Muscle of arm (tissue), 12 donors: ENCODE results near the gene UBN1. TPM values are rescaled to one million over a fixed set of nuclear protein-coding genes. Genes with fewer than 3 reads are reported as not detected.

Experiments used
- DNase-seq: peaks from one replicate; pipeline ENCODE4 v3.0.0-alpha.2; 2013
- polyA plus RNA-seq, 12 donors: library from polyadenylated mRNA; unstranded; fragments of 120-200 nt; gene quantifications; one replicate each; pipeline ENCODE4 v1.2.1, GENCODE V29; 2013; ENCODE audit not compliant: insufficient read length in 12 of 12

The UBN1 gene
- polyA plus RNA-seq, 12 donors = 16.7 to 28.9 (median 19.7) TPM; not detected in 1

- no peak for DNase-seq
These were observed 12.6 kb downstream of the UBN1 start for GRCh38 chr16:4859900-4860255.

- no peak for DNase-seq
These were observed 13.6 kb downstream of the UBN1 start for GRCh38 chr16:4860727-4861342.

DNA sequence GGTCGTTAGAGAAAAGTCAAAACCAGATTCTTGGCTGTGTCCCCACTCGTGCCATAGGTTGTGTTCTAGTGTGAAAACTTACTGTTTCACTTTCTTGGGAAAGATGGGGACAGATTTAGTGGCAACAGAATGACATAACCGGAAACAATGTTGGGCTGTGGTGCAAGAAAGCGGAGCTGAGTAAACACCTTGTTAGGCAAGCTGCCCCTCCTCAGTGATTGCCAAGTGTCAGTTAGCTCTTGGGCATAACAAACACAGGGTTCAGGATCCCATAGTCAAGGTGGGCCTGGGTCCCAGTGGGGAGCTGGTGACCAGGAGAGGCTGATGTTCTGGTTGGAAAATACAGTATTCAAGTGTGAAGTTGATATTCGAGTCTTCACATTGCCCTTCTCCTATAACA, 15.4 kb downstream of the UBN1 start:
- DNase-seq = no peak

GRCh38 chr16:4864728-4865127, 17.4 kb downstream of the UBN1 start:
- DNase-seq = no peak

DNA sequence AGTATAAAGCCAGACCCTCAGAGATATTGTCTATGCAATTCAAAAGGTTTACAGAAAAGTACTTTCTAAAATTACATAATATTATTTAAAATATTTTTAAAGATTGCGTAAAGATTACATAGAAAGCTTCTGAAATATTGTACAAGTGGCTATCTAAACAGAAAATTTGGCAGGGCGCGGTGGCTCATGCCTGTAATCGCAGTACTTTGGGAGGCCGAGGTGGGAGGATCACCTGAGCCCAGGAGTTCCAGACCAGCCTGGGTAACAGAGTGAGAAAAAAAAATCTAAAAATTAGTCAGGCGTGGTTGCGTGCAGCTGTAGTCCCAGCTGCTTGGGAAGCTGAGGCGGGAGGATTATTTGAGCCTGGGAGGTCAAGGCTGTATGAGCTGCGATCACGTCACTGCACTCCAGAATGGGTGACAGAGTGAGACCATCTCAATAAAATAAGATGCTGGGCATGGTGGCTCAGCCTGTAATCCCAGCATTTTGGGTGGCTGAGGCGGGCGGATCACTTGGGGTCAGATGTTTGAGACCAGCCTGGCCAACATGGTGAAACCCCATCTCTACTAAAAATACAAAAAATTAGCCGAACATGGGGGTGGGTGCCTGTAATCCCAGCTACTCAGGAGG, 18.1 kb downstream of the UBN1 start:
- no peak for DNase-seq

- DNase-seq = no peak
These were observed 19.3 kb downstream of the UBN1 start for GRCh38 chr16:4866586-4866985.

GRCh38 chr16:4868026-4868425, 20.7 kb downstream of the UBN1 start:
- no peak for DNase-seq

DNA sequence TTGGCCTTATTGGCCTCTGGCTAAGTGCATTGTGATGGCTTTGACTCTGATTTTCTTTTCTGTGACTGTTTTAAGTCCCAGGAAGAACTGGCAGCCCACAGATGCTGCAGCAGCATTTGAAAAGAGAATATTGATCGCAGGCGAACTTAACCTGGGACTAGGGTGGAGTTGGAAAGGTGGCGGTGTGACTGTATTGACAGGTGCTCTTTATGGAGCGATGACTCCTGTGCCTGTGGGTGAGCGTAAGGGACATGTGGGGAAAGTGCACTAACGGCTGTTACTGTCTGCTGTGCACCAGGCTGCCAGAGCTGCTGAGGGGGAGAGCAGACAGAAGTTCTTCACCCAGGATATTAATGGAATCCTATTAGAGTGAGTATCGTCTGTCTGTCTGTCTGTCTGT, 21.3 kb downstream of the UBN1 start:
- DNase-seq = no peak

- DNase-seq = no peak
These were observed 22.0 kb downstream of the UBN1 start for GRCh38 chr16:4869147-4869805.

- DNase-seq = no peak
These were observed 22.9 kb downstream of the UBN1 start for GRCh38 chr16:4870138-4870671.

GRCh38 chr16:4871071-4871470, 23.8 kb downstream of the UBN1 start:
- DNase-seq = no peak

DNA sequence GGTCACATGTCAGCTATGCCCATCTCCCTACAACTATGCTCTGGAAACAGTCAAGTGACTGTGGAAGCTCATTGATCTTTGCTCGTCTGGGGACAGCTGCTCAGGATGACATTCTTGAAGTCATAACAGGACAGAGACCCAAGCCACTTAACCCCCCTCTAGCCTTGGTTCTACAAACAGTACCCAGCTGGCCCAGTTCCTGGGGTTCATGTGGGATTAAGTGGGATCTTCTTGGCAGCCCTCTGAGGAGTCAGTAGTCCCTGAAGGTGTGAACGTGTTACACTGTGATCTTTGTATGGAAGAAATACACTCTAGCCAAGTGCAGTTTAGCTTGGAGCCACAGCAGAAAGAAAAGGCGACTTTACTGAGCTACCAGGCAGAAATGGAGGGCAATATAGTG, 25.8 kb downstream of the UBN1 start:
- DNase-seq = no peak

DNA sequence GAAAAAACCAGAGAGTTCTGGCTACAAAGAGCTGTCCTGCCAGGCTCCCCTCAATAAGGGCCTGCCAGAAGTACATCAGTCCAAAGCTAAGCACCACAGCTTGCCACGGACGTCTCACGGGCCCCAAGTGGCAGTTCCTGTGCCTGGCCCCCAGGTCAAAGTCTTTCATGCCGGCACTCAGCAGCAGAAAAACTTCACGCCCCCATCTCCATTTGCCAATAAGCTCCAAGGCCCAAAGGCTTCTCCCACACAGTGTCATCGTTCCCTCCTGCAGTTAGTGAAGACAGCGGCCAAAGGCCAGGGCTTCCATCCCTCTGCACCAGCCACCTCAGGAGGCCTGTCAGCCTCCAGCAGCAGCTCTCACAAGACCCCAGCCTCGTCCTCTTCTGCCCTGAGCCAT, 27.4 kb downstream of the UBN1 start:
- DNase-seq = no peak

GRCh38 chr16:4876646-4877379, 29.5 kb downstream of the UBN1 start:
- no peak for DNase-seq

GRCh38 chr16:4877380-4877685, 30.1 kb downstream of the UBN1 start:
- DNase-seq = no peak

GRCh38 chr16:4879049-4879448, 31.8 kb downstream of the UBN1 start:
- no peak for DNase-seq

GRCh38 chr16:4880006-4880580, 32.8 kb downstream of the UBN1 start:
- no peak for DNase-seq

DNA sequence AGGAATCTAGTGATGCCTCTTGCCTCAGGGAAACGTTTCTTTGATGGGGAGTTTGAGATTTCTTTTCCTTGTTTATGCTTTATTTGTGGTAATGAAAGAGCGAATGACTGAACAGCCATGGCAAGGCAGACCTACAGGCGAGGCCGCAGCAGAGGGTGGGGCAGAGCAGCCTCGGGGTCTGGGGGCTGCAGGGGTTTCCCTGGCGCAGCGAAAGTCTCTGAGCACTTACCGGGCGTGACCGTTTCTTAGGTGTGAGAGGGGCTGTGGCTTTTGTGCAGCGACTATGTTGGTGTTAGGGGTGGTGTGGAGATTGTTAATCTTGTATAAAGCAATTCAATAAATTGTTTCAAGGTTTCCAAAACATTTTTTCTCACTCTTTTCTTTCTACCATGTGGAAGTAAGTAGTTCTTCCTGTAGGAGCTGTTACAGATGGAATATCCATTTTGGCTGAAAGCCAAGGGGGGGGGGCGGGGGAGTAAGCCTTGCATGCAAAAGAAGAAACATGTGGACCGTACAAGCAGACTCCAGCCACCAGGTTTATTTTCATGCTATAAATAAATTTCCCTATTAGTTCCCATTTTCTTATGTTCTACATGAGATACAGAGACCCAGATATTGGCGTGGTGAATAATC, 34.8 kb downstream of the UBN1 start:
- DNase-seq = peak; percentile 55

DNA sequence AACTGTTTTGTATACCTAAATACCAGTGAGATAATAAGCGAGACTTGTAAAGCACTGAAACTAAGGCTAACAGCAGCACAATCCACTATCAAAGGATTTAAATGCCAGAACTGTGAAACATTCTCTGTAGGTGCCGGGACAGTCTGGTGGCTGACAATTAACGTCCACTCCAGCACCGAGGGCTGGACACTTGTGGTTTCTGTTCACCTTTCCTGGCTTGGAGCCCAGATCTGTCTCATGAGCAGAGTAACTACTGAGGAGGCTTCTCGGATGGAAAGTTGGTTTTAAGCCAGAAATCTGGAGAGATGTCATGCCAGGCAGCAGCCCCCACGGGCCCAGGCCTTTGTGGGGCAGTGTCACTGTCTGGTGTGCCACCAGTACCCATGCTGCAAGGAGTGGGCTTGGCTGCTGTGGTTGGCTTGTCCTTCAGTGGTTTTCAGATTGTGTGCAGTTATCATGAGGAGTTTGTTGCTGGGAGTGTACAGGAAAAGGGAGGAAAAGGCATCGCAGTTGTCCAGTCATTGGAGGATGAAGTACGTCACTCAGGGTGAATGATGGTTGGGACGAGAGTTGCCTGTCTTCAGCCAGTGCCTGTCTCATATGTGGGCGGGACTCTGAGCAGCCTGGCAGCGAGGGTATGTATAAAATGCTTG, 35.5 kb downstream of the UBN1 start:
- DNase-seq = no peak

DNA sequence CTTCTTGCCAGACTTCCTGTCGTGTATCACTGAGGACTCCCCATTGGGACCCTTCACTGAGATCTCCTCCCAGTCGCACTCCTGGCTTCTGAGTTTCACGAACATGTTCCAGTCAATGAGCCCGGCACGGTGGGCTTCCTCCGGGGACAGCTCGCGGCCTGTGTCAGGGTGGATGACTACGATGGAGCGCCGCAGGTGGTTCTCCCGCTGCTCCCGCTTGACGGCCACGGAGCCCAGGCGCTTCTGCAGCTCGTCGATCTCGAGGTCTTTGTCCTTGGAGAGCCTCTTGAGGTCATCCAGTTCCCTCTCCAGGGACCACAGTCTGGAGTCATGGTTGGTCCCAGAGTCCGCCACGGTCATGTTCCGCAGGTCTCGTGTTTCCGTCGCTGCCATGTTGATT, 36.2 kb downstream of the UBN1 start:
- no peak for DNase-seq

GRCh38 chr16:4884209-4884608, 36.9 kb downstream of the UBN1 start:
- DNase-seq = no peak
